Fibroblast of lung (primary cell): ENCODE results near the gene DDR2.

Experiments
- CTCF ChIP-seq, 2 donors: IDR thresholded peaks in 1 of 2; conservative IDR thresholded peaks in 1 of 2; 1 replicate in 1 of 2; 2 replicates in 1 of 2; pipeline ENCODE4 v1.5.1; 2011 to 2012; ENCODE audit warnings: low read length in 2 of 2, control low read depth in 1 of 2, inconsistent platforms in 1 of 2, low read depth in 1 of 2, mild to moderate bottlenecking in 1 of 2
- EZH2 ChIP-seq: IDR thresholded peaks from 2 replicates; pipeline ENCODE4 v1.5.1; 2012; ENCODE audit warnings: low read length, control low read depth, mild to moderate bottlenecking; ENCODE audit errors: missing control alignments

GRCh38 chr1:162661336-162661735 is 29.1 kb downstream of the DDR2 start:
- no peak for TF ChIP-seq CTCF (conservative IDR thresholded peaks at IDR 0.05 in 1 of 2, IDR thresholded peaks at IDR 0.05 in 1 of 2; ENCODE audit: low read depth in 1 of 2, low read length in 2 of 2)
- TF ChIP-seq EZH2 = no peak
